GM20431 (cell line): ENCODE results near the gene AADAC.
"Not testable (repeated sequence)": the region's sequence is repeated elsewhere in the genome, so short reads cannot be mapped to it uniquely, and the experiment has no call there.

Experiments used
- in situ Hi-C: fragments of 300-500 bp; cut with MseI, MboI; formaldehyde crosslinking; loops from one replicate; pipeline ENCODE4 v1.15.0; 2020; ENCODE audit warnings: low sequenced_read_pairs; ENCODE audit not compliant: unreplicated experiment

AADAC gene

GRCh38 chr3:151850065-151850464 lies 36.1 kb downstream of the AADAC start:
- in situ Hi-C loops, result not testable (repeated sequence)

- in situ Hi-C loops, result no loop called here
Observed at GRCh38 chr3:151852074-151852811, 38.3 kb downstream of the AADAC start.

- in situ Hi-C loops, result no loop called here
Observed at GRCh38 chr3:151856118-151856517, 42.2 kb downstream of the AADAC start.

GRCh38 chr3:151856641-151857040 lies 42.7 kb downstream of the AADAC start:
- in situ Hi-C loops, result no loop called here

GRCh38 chr3:151859233-151859673 lies 45.3 kb downstream of the AADAC start:
- in situ Hi-C loops, result no loop called here

GRCh38 chr3:151859905-151860304 lies 46.0 kb downstream of the AADAC start:
- in situ Hi-C loops, result no loop called here

GRCh38 chr3:151863611-151864010 lies 49.7 kb downstream of the AADAC start:
- in situ Hi-C loops, result no loop called here

- in situ Hi-C loops, result no loop called here
Observed at GRCh38 chr3:151864423-151865101, 50.6 kb downstream of the AADAC start.

GRCh38 chr3:151866711-151867410 lies 52.9 kb downstream of the AADAC start:
- in situ Hi-C loops, result no loop called here

- in situ Hi-C loops, result no loop called here
Observed at GRCh38 chr3:151867666-151868065, 53.8 kb downstream of the AADAC start.

- in situ Hi-C loops, result no loop called here
Observed at GRCh38 chr3:151869181-151869580, 55.3 kb downstream of the AADAC start.

- in situ Hi-C loops, result no loop called here
Observed at GRCh38 chr3:151871639-151872468, 57.9 kb downstream of the AADAC start.

- in situ Hi-C loops, result no loop called here
Observed at GRCh38 chr3:151873398-151873797, 59.5 kb downstream of the AADAC start, which contains the start of gene SUCNR1. TSS of gene SUCNR1 (plus strand) at chr3:151873643. CDS start at chr3:151879893, 6,250 bp downstream.

- in situ Hi-C loops, result not testable (repeated sequence)
Observed at GRCh38 chr3:151874079-151874478, 60.2 kb downstream of the AADAC start.

GRCh38 chr3:151875759-151876158 lies 61.8 kb downstream of the AADAC start:
- in situ Hi-C loops, result no loop called here

- in situ Hi-C loops, result no loop called here
Observed at GRCh38 chr3:151877269-151877668, 63.4 kb downstream of the AADAC start.
